HL-60 (cell line): Measurements from ENCODE around the gene DMAC1.

ENCODE experiments used
- DNase-seq, 2 experiments: peaks; one replicate each; pipeline ENCODE4 v3.0.0-alpha.2; 2010 to 2020; ENCODE audit warnings: low read depth in 1 of 2, low spot score in 1 of 2
- H3K27ac ChIP-seq: fragments of 250-450 bp; sonication (Bioruptor Pico); replicated peaks from 2 replicates; pipeline ENCODE4 v1.5.1; 2020; ENCODE audit warnings: mild to moderate bottlenecking, moderate library complexity
- H3K27me3 ChIP-seq: fragments of 250-450 bp; sonication (Bioruptor Pico); 2 replicates; pipeline ENCODE4 v1.5.1; 2021; ENCODE audit warnings: mild to moderate bottlenecking, moderate library complexity; ENCODE audit not compliant: insufficient read depth, poor library complexity, severe bottlenecking
- H3K4me3 ChIP-seq: replicated peaks from 2 replicates; pipeline ENCODE4 v1.5.1; 2011; ENCODE audit warnings: mild to moderate bottlenecking, control low read depth, low read length; ENCODE audit not compliant: insufficient read depth
- CTCF ChIP-seq: IDR thresholded peaks from one replicate; pipeline ENCODE4 v1.5.1; 2011; ENCODE audit warnings: low read length, control low read depth, inconsistent platforms; ENCODE audit not compliant: insufficient read depth
- GABPA ChIP-seq: IDR thresholded peaks from 2 replicates; pipeline ENCODE4 v1.6.1; 2012; ENCODE audit warnings: low read depth
- POLR2AphosphoS5 ChIP-seq: IDR thresholded peaks from 2 replicates; pipeline ENCODE4 v1.6.1; 2012; ENCODE audit warnings: low read depth
- REST ChIP-seq: IDR thresholded peaks from 2 replicates; pipeline ENCODE4 v1.6.1; 2012; ENCODE audit warnings: low read depth; ENCODE audit not compliant: insufficient replicate concordance
- SPI1 ChIP-seq: IDR thresholded peaks from 2 replicates; pipeline ENCODE4 v1.6.1; 2012; ENCODE audit warnings: low read depth, mild to moderate bottlenecking, borderline replicate concordance

DMAC1 gene

GRCh38 chr9:7784472-7784871 is 15.1 kb downstream of the DMAC1 start:
- Histone ChIP-seq H3K27me3 (no peaks in the 10 kb centered on the region), H3K4me3 (no peak overlapping the region), H3K27ac (no peak overlapping the region)
- no peak for TF ChIP-seq SPI1
- no peak for TF ChIP-seq GABPA
- no peak for TF ChIP-seq POLR2AphosphoS5
- no peak for TF ChIP-seq CTCF
- no peak for TF ChIP-seq REST
- no peak for DNase-seq

GRCh38 chr9:7783635-7784063 is 15.9 kb downstream of the DMAC1 start:
- no peak for TF ChIP-seq SPI1
- TF ChIP-seq REST: no peak
- no peak for TF ChIP-seq POLR2AphosphoS5
- no peak for TF ChIP-seq GABPA
- no peak for TF ChIP-seq CTCF
- Histone ChIP-seq H3K27ac (no peak overlapping the region), H3K4me3 (no peak overlapping the region), H3K27me3 (peaks cover 4% of the 10 kb centered on the region)
- no peak for DNase-seq

DNA sequence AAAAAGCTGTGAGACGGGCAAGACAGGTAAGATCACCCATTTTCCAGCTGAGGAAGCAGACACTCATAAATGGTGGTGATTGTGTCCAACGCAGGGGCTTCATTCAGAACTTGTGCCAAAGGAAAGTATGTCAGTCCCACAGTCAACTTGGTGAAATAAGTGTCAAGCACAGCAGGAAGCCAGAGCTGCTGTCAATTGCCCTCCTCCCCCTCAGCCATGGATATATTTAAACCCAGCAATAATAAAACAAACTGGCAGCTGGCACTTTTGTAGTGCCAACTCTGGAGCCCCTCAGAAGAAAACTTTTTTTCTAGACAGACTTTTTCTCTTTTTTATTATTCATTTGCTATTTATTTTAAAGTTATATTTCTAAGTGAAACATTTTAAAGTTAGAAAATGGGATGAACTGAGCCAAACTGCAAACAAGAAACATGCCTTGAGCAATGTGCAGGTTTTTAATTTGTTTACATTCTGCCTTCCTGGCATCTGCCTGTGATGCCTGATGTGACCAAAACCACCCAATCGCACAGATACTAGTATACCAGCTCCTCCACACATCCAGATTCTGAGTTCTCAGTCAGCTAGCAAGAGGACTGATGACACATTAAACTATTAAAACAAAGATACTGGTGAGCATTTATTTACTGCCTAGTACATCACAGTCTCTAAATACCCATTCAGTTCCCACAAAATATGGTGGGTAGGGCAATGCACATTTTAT is 17.0 kb downstream of the DMAC1 start:
- Histone ChIP-seq H3K27ac (no peak overlapping the region), H3K4me3 (no peak overlapping the region), H3K27me3 (peaks cover 5% of the 10 kb centered on the region)
- no peak for TF ChIP-seq SPI1
- TF ChIP-seq CTCF: no peak
- no peak for TF ChIP-seq REST
- TF ChIP-seq GABPA: no peak
- no peak for TF ChIP-seq POLR2AphosphoS5
- no peak for DNase-seq
